Mesenchymal stem cell (in vitro differentiated cells and primary cell): ENCODE results near the gene TEX36.

Source experiments
- DNase-seq: peaks from one replicate; pipeline ENCODE4 v3.0.0-alpha.2; 2013
- H2AFZ ChIP-seq: one replicate; pipeline ENCODE4 v1.6.1; 2013; ENCODE audit warnings: low read depth, mild to moderate bottlenecking, control low read depth, inconsistent platforms, low read length, moderate library complexity
- H2AK5ac ChIP-seq: 2 replicates; pipeline ENCODE4 v1.6.1; 2013; ENCODE audit warnings: low read length, moderate library complexity, mild to moderate bottlenecking, inconsistent platforms; ENCODE audit not compliant: severe bottlenecking
- H2BK120ac ChIP-seq: one replicate; pipeline ENCODE4 v1.6.1; 2013; ENCODE audit warnings: low read depth, mild to moderate bottlenecking, inconsistent platforms, low read length, moderate library complexity
- H2BK12ac ChIP-seq, 2 experiments: one replicate each; pipeline ENCODE4 v1.6.1; 2013; ENCODE audit warnings: inconsistent platforms in 2 of 2, low read length in 2 of 2, mild to moderate bottlenecking in 2 of 2, moderate library complexity in 2 of 2, control low read depth in 1 of 2
- H2BK15ac ChIP-seq: one replicate; pipeline ENCODE4 v1.6.1; 2013; ENCODE audit warnings: mild to moderate bottlenecking, low read depth, inconsistent platforms; ENCODE audit not compliant: poor library complexity, severe bottlenecking
- H2BK5ac ChIP-seq: 2 replicates; pipeline ENCODE4 v1.6.1; 2013; ENCODE audit warnings: low read depth, mild to moderate bottlenecking, low read length, control low read depth, inconsistent platforms; ENCODE audit not compliant: poor library complexity, severe bottlenecking
- H3K14ac ChIP-seq, 2 experiments: one replicate each; pipeline ENCODE4 v1.6.1; 2013; ENCODE audit warnings: inconsistent platforms in 2 of 2, low read length in 2 of 2, control low read depth in 1 of 2, mild to moderate bottlenecking in 1 of 2, moderate library complexity in 1 of 2
- H3K18ac ChIP-seq, 2 experiments: one replicate each; pipeline ENCODE4 v1.6.1; 2013; ENCODE audit warnings: inconsistent platforms in 2 of 2, low read length in 2 of 2, control low read depth in 1 of 2, low read depth in 1 of 2, mild to moderate bottlenecking in 1 of 2
- H3K23ac ChIP-seq, 2 experiments: one replicate each; pipeline ENCODE4 v1.6.1; 2013; ENCODE audit warnings: inconsistent platforms in 2 of 2, low read length in 2 of 2, mild to moderate bottlenecking in 2 of 2, moderate library complexity in 2 of 2, control low read depth in 1 of 2
- H3K27ac ChIP-seq: 2 replicates; pipeline ENCODE4 v1.5.1; 2013; ENCODE audit warnings: mild to moderate bottlenecking, moderate library complexity, low read length, control low read depth, inconsistent platforms; ENCODE audit not compliant: poor library complexity, severe bottlenecking
- H3K27me3 ChIP-seq, 2 experiments: 2 replicates each; pipeline versions ENCODE4 v1.6.1 to v1.7.0; 2013; ENCODE audit warnings: low read length in 2 of 2, mild to moderate bottlenecking in 2 of 2, moderate library complexity in 2 of 2, control low read depth in 1 of 2, inconsistent platforms in 1 of 2; ENCODE audit not compliant: control insufficient read depth in 1 of 2, insufficient read depth in 1 of 2
- H3K36me3 ChIP-seq, 2 experiments: 2 replicates each; pipeline versions ENCODE4 v1.6.1 to v1.7.0; 2013; ENCODE audit warnings: low read length in 2 of 2, control low read depth in 1 of 2, inconsistent platforms in 1 of 2, low read depth in 1 of 2, mild to moderate bottlenecking in 1 of 2; ENCODE audit not compliant: insufficient read depth in 2 of 2, control insufficient read depth in 1 of 2
- H3K4ac ChIP-seq, 2 experiments: one replicate each; pipeline ENCODE4 v1.6.1; 2013; ENCODE audit warnings: inconsistent platforms in 2 of 2, low read length in 2 of 2, mild to moderate bottlenecking in 2 of 2, moderate library complexity in 2 of 2, control low read depth in 1 of 2, low read depth in 1 of 2
- H3K4me1 ChIP-seq: 2 replicates; pipeline ENCODE4 v1.6.1; 2013; ENCODE audit warnings: low read depth, low read length, control low read depth; ENCODE audit not compliant: control insufficient read depth, insufficient read depth
- H3K4me2 ChIP-seq: 2 replicates; pipeline ENCODE4 v1.6.1; 2013; ENCODE audit warnings: low read length, mild to moderate bottlenecking, inconsistent platforms; ENCODE audit not compliant: poor library complexity, severe bottlenecking
- H3K4me3 ChIP-seq, 2 experiments: 2 replicates each; pipeline versions ENCODE4 v1.5.1 to v1.7.0; 2013; ENCODE audit warnings: low read length in 2 of 2, mild to moderate bottlenecking in 2 of 2, control low read depth in 1 of 2, low read depth in 1 of 2; ENCODE audit not compliant: insufficient read depth in 1 of 2
- H3K79me1 ChIP-seq: replicated peaks from 2 replicates; pipeline ENCODE4 v1.6.1; 2013; ENCODE audit warnings: mild to moderate bottlenecking, control low read depth, low read length, inconsistent platforms; ENCODE audit not compliant: poor library complexity, severe bottlenecking
- H3K9ac ChIP-seq: 2 replicates; pipeline ENCODE4 v1.7.0; 2013; ENCODE audit warnings: mild to moderate bottlenecking, low read length, moderate library complexity
- H3K9me3 ChIP-seq: 2 replicates; pipeline ENCODE4 v1.7.0; 2013; ENCODE audit warnings: mild to moderate bottlenecking, low read length; ENCODE audit not compliant: control insufficient read depth
- H4K8ac ChIP-seq: one replicate; pipeline ENCODE4 v1.6.1; 2013; ENCODE audit warnings: inconsistent platforms, mild to moderate bottlenecking, low read length, moderate library complexity
- H4K91ac ChIP-seq: one replicate; pipeline ENCODE4 v1.6.1; 2013; ENCODE audit warnings: mild to moderate bottlenecking, low read length, inconsistent platforms
- WGBS: methylation state at CpG from one replicate; pipeline ENCODE4 v1.1.7; 2013; ENCODE audit warnings: mixed read lengths; 5-methylcytosine and 5-hydroxymethylcytosine counted together

TEX36 gene

DNA sequence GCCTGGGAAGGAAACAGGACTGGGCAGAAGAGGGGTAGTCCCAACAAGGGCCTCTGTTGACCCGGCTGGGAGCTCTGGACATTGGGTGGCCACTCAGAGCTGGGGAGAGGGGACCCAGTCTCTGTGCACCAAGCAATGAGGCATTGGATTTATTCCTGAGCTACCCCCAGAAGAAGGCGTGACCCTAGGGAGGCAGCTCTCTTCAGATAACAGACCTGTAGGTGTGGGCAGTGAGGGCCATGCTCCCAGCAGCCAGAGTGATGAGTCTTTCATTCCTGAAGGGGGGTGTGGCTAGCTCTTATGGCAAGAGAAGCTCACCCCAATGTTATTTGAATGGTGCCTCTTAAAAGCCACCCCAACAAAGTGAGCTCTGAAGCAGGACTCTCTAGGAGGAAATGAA is 20.4 kb downstream of the TEX36 start:
- H3K36me3 ChIP-seq: no peaks in the 10 kb centered on the region
- no peak overlapping the region for H3K18ac ChIP-seq
- peak overlapping the region; percentile 31 for H3K9ac ChIP-seq
- WGBS: 78% methylated on average over 2 of the region's 2 CpGs
- no peaks in the 10 kb centered on the region for H3K9me3 ChIP-seq
- no peaks in the 10 kb centered on the region for H3K79me1 ChIP-seq
- H3K14ac ChIP-seq: no peak overlapping the region
- no peak overlapping the region for H2BK120ac ChIP-seq
- H2BK5ac ChIP-seq: no peak overlapping the region
- H3K4ac ChIP-seq: no peak overlapping the region
- no peak overlapping the region for H2BK15ac ChIP-seq
- H2AFZ ChIP-seq: no peak overlapping the region
- no peak overlapping the region for H2BK12ac ChIP-seq
- no peak overlapping the region for H2AK5ac ChIP-seq
- peaks cover 0 to 4% of the 10 kb centered on the region in 2 experiments for H3K27me3 ChIP-seq
- H3K4me2 ChIP-seq: no peak overlapping the region
- H3K27ac ChIP-seq: no peak overlapping the region
- peak overlapping the region in 1 of 2 experiments; percentile 5 for H3K4me3 ChIP-seq
- H4K91ac ChIP-seq: no peak overlapping the region
- H3K4me1 ChIP-seq: peaks cover 2% of the 10 kb centered on the region
- DNase-seq: no peak
- no peak overlapping the region for H4K8ac ChIP-seq
- no peak overlapping the region for H3K23ac ChIP-seq

DNA sequence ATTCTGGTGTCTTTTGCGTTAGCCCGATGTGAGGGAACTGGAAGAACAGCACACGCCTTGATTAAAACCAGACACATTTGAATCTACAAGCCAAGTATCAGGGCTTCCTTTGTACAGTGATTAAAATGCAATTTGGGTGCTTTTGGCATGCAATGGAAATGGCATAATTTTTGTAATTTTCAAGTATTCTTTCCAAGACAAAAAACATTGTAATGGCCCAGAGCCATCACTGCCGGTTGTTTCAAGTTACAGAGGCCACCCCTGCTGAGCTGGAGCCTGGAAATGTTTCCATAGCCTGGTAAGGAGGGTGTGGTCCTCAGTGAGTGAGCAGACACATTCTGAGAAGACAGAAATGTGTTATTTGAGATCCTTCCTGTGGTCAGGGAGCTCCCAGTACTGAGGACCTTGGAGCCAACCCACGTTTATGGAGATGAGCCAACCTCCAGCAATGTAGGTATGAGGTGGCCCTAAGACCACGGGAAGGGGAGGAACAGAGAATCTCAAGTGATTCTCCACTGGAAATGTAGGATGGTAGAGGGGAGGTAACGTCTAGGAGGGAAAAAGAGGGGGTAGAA is 20.9 kb downstream of the TEX36 start:
- Histone ChIP-seq H3K14ac (no peak overlapping the region), H2BK12ac (no peak overlapping the region), H3K27me3 (peaks cover 0 to 4% of the 10 kb centered on the region in 2 experiments), H4K8ac (no peak overlapping the region), H3K79me1 (no peaks in the 10 kb centered on the region), H3K18ac (no peak overlapping the region), H2BK120ac (no peak overlapping the region), H2BK5ac (no peak overlapping the region), H3K23ac (no peak overlapping the region), H2AFZ (no peak overlapping the region), H3K4ac (no peak overlapping the region), H3K9me3 (no peaks in the 10 kb centered on the region), H2AK5ac (no peak overlapping the region), H2BK15ac (no peak overlapping the region), H3K4me1 (peaks cover 2% of the 10 kb centered on the region), H4K91ac (no peak overlapping the region), H3K36me3 (no peaks in the 10 kb centered on the region), H3K4me3 (peak overlapping the region in 1 of 2 experiments; percentile 54), H3K27ac (no peak overlapping the region), H3K4me2 (no peak overlapping the region), H3K9ac (peak overlapping the region; percentile 68)
- 62% methylated on average over 7 of the region's 7 CpGs for WGBS
- no peak for DNase-seq

DNA sequence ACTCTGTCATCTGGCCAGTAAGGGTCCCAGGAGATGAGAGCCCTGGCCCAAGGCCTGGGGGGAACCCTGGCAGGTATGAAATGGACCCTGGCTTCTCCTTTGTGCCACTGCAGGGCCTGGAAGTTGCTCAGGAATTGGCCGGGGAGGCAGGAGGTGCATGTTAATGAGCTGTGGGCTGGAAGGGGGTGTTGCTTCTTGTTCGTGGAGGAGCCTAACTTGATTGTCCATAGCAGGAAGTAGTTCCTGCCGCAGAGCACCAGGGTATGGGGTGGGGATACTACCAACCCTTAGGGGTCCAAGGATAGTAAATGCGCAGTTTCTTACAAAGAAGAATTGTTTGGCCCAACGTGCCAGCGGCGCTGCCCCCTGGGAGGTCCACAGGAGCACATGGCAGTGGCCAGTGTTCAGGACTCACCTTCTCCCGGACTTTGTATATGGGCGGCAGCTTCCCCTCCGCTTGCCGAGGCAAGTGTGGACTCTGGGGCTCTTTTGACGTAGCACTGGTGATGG is 21.5 kb downstream of the TEX36 start:
- Histone ChIP-seq H3K14ac (no peak overlapping the region), H3K36me3 (no peaks in the 10 kb centered on the region), H3K79me1 (no peaks in the 10 kb centered on the region), H2BK120ac (no peak overlapping the region), H4K8ac (no peak overlapping the region), H3K4me3 (peak overlapping the region in 1 of 2 experiments; percentile 54), H4K91ac (no peak overlapping the region), H3K27me3 (peaks cover 0 to 4% of the 10 kb centered on the region in 2 experiments), H2AK5ac (no peak overlapping the region), H3K18ac (no peak overlapping the region), H3K4me1 (peaks cover 2% of the 10 kb centered on the region), H2BK15ac (no peak overlapping the region), H3K9me3 (no peaks in the 10 kb centered on the region), H3K4ac (no peak overlapping the region), H2BK5ac (no peak overlapping the region), H3K9ac (peak overlapping the region; percentile 68), H3K23ac (no peak overlapping the region), H3K4me2 (no peak overlapping the region), H2AFZ (no peak overlapping the region), H3K27ac (no peak overlapping the region), H2BK12ac (no peak overlapping the region)
- no peak for DNase-seq
- WGBS: 88% methylated on average over 12 of the region's 12 CpGs

DNA sequence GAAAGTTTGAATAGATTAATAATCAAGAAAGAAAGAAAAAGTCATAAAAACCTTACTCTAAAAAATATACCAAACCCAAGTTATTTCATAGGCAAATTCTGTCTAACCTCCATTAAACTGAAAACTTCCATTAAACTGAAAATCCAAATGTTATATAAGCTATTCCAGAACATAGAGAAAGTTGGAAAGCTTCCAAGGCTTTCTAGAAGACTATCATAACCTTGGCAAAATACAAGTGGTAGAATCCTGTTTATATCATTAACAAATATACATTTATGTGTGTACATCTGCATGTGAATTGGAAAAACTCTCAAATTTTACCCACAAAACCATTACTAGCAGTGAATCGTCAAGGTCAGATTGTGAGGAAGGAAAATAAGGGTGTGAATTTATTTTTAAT is 23.9 kb downstream of the TEX36 start:
- Histone ChIP-seq H4K8ac (no peak overlapping the region), H3K18ac (no peak overlapping the region), H2AFZ (no peak overlapping the region), H2BK15ac (no peak overlapping the region), H3K27me3 (peaks cover 0 to 4% of the 10 kb centered on the region in 2 experiments), H3K4ac (no peak overlapping the region), H2BK12ac (no peak overlapping the region), H4K91ac (no peak overlapping the region), H2AK5ac (no peak overlapping the region), H3K23ac (no peak overlapping the region), H3K4me1 (peaks cover 2% of the 10 kb centered on the region), H3K4me2 (no peak overlapping the region), H3K4me3 (no peak overlapping the region), H2BK120ac (no peak overlapping the region), H3K14ac (no peak overlapping the region), H3K9me3 (no peaks in the 10 kb centered on the region), H3K79me1 (no peaks in the 10 kb centered on the region), H3K9ac (no peak overlapping the region), H3K27ac (no peak overlapping the region), H2BK5ac (no peak overlapping the region), H3K36me3 (no peaks in the 10 kb centered on the region)
- no CpG with 5 or more reads among the region's 1 CpG for WGBS
- no peak for DNase-seq
